M059J (cell line): Measurements from ENCODE around the gene CCDC6. TPM values are rescaled to one million over a fixed set of nuclear protein-coding genes. Genes with fewer than 3 reads are reported as not detected.
"Not testable (repeated sequence)": the region's sequence is repeated elsewhere in the genome, so short reads cannot be mapped to it uniquely, and the experiment has no call there.

Experiments
- DNase-seq: peaks from one replicate; pipeline ENCODE4 v3.0.0-alpha.2; 2012; ENCODE audit warnings: low read depth
- total RNA-seq: library from RNA; depleted of rRNA; stranded (reverse); fragments of >200 nt; shearing (Covaris generic); gene quantifications from 2 replicates; pipeline ENCODE4 v1.2.3, GENCODE V29; 2014; rRNA removed

CCDC6 gene
- 9.0 and 18.6 TPM in 2 replicates for total RNA-seq

GRCh38 chr10:59906417-59907202 lies at the start of gene CCDC6:
TSS of gene CCDC6 (minus strand) at chr10:59906556. CDS start at chr10:59906424, 132 bp downstream.
- DNase-seq = peak; percentile 89

DNA sequence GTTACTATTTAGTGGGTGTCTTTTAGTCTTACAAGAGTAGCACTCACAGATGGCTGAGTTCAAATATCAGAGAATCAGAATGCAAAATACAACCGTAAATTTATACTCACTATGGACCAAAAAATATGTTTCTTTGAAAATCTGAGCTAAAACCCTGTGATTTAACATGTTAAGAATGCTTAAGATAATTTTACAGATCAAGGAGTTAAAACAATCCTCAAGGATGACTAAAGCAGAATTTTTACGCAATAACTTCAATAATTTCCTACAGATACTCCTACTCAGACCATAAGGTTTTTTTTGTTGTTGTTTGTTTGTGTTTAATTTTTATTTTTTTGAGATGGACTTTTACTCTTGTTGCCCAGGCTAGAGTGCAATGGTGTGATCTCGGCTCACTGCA lies 47.9 kb upstream of the CCDC6 start:
- DNase-seq = no peak

DNA sequence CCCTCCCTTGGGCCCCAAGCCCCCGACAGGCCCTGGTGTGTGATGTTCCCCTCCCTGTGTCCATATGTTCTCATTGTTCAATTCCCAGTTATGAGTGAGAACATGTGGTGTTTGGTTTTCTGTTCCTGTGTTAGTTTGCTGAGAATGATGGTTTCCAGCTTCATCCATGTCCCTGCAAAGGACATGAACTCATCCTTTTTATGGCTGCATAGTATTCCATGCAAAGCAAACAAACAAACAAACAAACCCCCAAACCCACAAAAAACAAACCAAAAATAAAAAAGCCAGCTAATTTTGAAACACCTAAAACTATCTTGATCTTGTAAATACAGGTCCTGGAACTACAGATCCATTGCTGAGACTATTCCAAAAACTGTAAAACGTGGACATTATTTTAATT lies 47.4 kb upstream of the CCDC6 start:
- DNase-seq = not testable (repeated sequence)

GRCh38 chr10:59950105-59950504 lies 43.7 kb upstream of the CCDC6 start:
- DNase-seq = no peak

GRCh38 chr10:59949608-59950007 lies 43.3 kb upstream of the CCDC6 start:
- DNase-seq = no peak

DNA sequence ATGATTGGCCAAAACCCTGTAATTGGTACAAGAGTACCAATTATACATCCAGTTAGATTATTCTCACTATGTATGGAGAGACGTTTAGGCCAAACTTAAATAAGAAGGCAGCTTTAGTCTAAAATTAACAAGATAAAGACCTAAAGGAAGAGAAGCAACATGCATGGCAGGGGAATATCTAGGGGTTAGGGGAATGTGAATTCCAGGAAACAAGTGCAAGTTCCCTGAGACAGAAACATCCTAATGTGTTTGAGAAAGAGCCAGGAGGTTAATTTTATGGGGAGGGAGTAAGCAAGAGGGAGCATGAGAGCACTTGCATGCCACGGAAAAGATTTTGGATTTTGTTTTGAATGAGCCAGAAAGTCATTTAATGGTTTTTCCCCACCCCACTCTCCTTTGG lies 39.6 kb upstream of the CCDC6 start:
- no peak for DNase-seq

GRCh38 chr10:59945590-59945989 lies 39.2 kb upstream of the CCDC6 start:
- DNase-seq = no peak

- no peak for DNase-seq
These were observed 38.1 kb upstream of the CCDC6 start for GRCh38 chr10:59944339-59944935.

GRCh38 chr10:59942556-59942955 lies 36.2 kb upstream of the CCDC6 start:
- no peak for DNase-seq

DNA sequence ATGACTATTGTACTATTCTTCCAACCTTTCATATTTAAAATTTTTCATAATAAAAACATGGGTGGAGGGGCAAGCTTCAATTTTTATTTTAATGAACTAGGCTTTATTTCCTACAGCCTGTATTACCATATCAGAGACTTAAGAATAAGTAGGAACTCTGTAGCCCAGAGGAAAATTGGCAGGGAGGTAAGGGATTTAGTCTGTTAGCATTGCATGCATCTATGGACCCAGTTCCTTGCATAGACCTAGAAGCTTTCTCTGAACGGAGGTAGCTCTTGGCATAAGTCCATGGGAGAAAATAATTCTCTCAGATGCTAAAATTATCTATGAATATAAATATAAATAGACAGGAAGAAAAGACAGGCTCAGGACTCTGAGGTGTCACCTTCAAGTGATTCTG lies 31.4 kb upstream of the CCDC6 start:
- no peak for DNase-seq

DNA sequence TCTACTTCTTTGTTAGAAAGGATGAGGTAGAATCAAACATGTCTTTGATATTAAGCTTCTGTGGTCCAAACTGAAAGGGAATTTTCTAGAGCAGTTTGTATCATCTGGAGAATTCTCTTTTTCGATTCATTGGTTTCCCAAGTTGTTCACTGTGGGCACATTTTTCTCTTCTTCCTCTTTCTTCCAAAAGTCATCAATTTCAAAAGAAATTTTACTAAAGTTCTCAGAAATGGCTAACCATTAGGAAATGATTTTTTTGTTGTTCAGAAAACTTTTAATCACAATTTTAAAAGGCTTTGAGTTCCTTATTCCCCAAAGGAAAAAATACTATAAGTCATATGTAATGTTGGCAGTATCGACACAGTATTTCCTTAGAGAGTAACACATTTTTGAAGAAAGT lies 28.3 kb upstream of the CCDC6 start:
- no peak for DNase-seq

DNA sequence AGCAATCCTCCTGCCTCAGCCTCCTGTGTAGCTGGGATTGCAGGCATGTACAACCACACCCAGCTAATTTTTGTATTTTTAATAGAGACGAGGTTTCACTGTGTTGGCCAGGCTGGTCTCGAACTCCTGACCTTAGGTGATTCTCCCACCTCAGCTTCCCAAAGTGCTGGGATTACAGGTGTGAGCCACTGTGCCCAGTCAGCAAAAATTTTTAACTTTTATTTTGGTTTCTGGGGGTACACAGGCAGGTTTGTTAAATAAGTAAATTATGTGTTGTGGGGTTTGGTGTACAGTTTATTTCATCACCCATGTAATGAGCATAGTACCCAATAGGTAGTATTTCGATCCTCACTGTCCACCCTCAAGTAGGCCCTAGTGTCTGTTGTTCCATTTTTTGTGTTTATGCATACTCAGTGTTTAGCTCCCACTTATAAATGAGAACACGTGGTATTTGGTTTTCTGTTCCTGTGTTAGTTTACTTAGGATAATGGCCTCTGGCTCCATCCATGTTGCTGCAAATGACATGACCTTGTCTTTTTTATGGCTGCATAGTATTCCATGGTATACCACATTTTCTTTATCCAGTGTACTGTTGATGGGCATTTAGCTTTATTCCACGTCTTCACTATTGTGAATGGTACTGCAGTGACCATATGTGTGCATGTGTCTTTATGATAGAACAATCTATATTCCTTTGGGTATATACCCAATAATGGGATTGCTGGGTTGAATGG lies 24.6 kb upstream of the CCDC6 start:
- not testable (repeated sequence) for DNase-seq

DNA sequence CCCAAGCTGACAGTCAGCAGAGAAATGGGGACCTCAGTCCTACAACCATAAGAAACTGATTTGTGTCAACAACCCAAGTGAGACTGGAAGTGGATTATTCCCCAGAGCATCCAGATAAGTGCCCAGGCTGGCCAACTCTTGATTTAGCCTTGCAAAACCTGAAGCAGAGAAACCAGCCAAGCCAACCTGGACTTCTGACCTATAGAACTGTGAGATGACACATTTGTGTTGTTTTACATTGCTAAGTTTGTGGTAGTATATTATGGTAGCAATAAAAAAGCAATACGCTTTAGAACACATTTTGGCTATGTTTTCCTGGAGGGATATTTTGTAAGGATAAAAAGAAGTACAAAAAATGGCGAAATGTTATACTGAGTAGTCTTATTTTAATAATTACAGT lies 19.7 kb upstream of the CCDC6 start:
- no peak for DNase-seq

DNA sequence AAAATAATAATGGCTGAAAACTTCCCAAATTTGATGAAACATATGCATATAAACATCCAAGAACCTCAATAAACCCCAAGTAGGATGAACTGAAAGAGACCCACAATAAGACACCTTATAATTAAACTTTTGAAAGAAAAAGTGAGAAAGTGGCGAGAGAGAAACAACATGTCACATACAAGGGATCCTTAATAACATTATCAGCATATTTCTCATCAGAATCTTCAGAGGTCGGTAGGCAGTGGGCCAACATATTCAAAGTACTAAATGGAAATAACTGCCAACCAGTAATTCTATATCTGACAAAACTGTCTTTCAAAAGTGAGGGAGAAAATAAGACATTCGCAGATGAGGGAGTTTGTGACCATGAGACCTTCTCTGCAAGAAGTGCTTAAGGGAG lies 16.6 kb upstream of the CCDC6 start:
- DNase-seq = no peak

DNA sequence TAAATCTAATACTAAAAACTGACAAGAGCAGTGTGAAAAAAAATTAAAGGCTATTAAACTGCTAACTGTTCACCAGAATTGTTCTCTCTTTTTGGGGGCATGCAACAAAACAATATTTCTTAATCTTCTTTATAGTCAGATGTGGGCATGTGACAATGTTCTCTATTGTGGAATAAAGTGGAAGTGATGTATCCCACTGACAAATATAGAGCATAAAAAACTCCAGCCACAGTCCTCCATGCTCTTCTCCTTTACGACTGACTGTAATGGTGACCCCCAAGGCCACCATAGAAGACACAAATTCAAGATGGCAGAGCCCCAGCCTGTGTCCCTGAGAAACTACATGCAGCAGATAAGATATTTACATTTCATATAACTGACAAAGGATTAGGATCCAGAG lies 11.6 kb upstream of the CCDC6 start:
- DNase-seq = no peak

- DNase-seq = no peak
These were observed 7.3 kb upstream of the CCDC6 start for GRCh38 chr10:59913547-59914237.

DNA sequence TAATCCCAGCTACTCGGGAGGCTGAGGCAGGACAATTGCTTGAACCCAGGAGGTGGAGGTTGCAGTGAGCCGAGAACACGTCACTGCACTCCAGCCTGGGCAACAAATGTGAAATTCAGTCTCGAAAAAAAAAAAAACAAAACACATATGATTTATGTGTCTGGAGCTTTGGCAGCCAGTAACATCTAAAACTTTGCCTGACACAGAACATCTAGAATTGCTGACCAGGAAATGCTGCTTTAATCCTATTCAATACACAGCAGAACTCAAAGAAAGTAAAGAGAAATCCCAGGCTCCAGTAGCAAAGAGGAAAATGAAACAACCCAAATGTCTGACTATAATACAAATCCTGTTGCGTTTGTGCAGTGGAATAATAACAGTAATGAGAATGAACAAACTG lies 4.5 kb upstream of the CCDC6 start:
- no peak for DNase-seq

GRCh38 chr10:59909815-59910214 lies 3.5 kb upstream of the CCDC6 start:
- DNase-seq = no peak

DNA sequence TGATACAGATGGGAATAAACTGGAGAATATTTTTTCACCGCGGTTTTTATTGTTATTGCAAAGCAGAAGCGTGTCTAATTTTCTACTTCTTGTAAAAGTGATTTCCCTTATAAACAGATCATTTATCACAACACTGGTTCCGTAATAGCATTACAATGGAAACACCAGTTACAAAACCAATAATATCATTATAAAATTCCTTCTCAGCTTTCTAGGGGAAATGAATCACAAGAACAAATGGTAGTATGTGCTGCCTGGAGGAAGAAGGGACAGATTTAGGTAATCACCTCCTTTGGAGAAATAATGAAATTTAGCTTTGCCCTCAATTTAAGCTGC lies 2.4 kb upstream of the CCDC6 start:
- DNase-seq = no peak

DNA sequence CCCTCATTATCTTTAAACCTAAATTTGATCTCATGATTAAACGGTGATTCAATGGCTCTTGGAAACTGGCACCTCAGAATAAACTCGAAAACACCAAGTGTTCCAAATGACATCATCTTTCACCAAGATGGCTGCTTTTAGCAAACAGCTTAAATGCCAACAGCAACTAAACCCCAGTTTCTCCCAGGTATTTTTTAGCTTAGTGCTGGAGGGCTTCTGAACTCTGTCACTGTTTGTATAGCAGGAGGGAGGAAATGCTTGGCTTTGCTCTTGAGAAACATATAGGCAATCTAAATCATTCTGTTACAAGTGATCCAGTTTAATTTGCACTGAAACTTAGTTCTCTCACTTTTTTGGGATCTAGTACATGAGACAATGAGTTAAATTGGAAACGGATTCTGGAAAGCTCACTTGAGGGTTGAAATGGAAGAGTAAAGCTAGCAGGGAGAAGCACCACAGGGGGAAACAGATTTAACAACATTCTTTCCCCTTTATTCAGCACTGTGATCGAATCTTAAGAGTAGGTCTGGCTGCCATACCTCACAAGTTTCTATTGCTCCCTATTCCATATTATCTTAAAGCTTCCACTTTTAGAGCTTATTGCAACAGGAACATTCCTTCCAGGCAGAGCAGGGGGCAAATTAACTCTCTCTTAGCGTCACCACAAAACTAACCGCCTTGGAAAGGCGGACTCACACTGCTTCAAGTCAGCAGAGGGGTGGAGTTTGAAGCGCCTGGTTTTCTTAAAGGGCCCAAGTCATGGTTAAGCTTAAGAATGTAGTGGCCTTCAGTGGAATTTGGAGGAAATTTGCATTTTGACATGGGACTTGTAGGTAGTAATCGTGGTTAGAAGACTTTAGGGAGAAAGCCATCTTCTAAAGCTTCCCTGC lies 1.8 kb upstream of the CCDC6 start:
- peak; percentile 85 for DNase-seq

GRCh38 chr10:59907537-59907917 lies 1.2 kb upstream of the CCDC6 start:
- DNase-seq = peak; percentile 10
